Motor neuron (in vitro differentiated cells): ENCODE measurements around the gene ABRACL. TPM values are rescaled to one million over a fixed set of nuclear protein-coding genes. Genes with fewer than 3 reads are reported as not detected.
A peak's percentile ranks its signal among the peaks of the same experiment; 100 is the strongest.
"Not testable (repeated sequence)": the region's sequence is repeated elsewhere in the genome, so short reads cannot be mapped to it uniquely, and the experiment has no call there.

ENCODE experiments used
- ATAC-seq, 8 experiments: fragments of 200-7000 bp; cut with Tn5 transposase; replicated peaks in 6 of 8; 2 replicates each; pipeline ENCODE4 v1.8.0; 2021; ENCODE audit warnings: mild to moderate bottlenecking in 8 of 8, moderate library complexity in 8 of 8
- H3K27ac ChIP-seq, 2 donors: fragments of 250-450 bp; sonication (Bioruptor Pico); 2 replicates each; pipeline ENCODE4 v1.9.0; 2021; ENCODE audit warnings: antibody characterized with exemption in 2 of 2, mild to moderate bottlenecking in 2 of 2, moderate library complexity in 1 of 2
- H3K4me1 ChIP-seq, 2 donors: fragments of 250-450 bp; sonication (Bioruptor Pico); replicated peaks in 1 of 2; 2 replicates each; pipeline ENCODE4 v1.6.1; 2021; ENCODE audit warnings: antibody characterized with exemption in 2 of 2, mild to moderate bottlenecking in 2 of 2, moderate library complexity in 1 of 2
- H3K4me3 ChIP-seq, 5 donors: fragments of 250-450 bp; sonication (Bioruptor Pico); 2 replicates each; pipeline ENCODE4 v1.9.0; 2021; ENCODE audit warnings: antibody characterized with exemption in 5 of 5, mild to moderate bottlenecking in 5 of 5, moderate library complexity in 4 of 5
- WGBS, 10 experiments: fragments of 450-650 bp; shearing (Covaris generic); methylation state at CpG; one replicate each; pipeline ENCODE4 v1.0.0; 2022; 5-methylcytosine and 5-hydroxymethylcytosine counted together
- in situ Hi-C, 9 experiments: fragments of 400-800 bp; cut with MboI; loops; one replicate each; pipeline ENCODE4 v1.15.0; 2021; ENCODE audit warnings: low sequenced_read_pairs in 9 of 9, low pct_unique_long_range_greater_than_20kb in 2 of 9; ENCODE audit not compliant: unreplicated experiment in 9 of 9
- total RNA-seq, 8 experiments: library from RNA; unstranded; fragments of 300-600 nt; gene quantifications; 2 replicates each; pipeline versions ENCODE4 v1.2.3 to v1.2.4, GENCODE V29; 2022

Gene ABRACL
- total RNA-seq, 8 experiments from 2014 or later, result 13.9 to 61.3 (median 26.6) TPM

DNA sequence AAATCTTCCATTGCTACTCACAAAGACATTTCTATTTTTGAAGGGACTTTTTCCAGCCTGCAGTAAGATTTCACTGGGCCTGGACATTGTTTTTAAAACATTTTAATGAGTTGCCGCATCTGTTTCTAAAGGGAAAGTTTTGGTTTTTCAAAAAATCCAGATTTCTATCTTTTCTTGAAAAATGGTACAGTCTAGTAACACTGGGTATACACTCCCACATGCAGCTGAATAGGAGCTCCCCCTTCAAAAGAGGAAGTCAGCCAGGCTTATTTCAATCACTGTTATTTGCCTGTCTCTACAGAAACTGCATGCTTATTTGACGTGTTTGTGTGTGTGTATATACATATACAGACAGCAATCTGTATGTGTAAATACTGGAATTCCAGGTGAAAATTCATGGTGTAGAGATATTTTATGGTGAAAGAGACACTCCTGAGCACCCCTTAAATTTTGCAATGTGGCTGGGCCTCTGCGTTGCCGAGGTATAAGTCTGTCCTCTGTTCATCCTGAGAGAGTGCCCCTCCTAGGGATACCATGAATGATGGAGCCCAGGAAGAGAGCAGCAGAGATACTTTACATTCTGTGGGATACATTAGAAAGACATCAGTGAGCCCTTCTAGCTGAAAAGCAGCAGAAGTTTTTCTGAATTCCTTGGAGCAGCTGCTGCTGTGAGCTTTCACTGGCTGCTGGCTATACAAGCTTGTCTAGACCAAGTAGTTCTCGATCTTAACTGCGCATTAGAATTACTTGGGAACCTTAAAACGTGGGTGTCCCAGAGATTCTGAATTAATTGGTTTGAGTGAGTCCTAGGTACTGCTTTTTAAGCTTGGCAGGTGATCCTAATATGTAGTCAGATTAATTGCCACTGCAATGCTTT lies 12.0 kb upstream of the ABRACL start:
- ATAC-seq, result peak in 5 of 8 experiments; percentile 29 to 67 (median 52)
- H3K4me1 ChIP-seq, result peaks cover 9 to 10% of the 10 kb centered on the region in 2 donors
- no peak overlapping the region for H3K27ac ChIP-seq
- WGBS, 10 experiments, result 43 to 100% (median 58%) methylated on average over 1 to 7 of the region's 7 CpGs
- in situ Hi-C loops, result loop anchor here in 1 of 9 experiments (25.0 kb wide), 1 partner anchor 204 kb away; no protein-coding TSS in a partner anchor
- H3K4me3 ChIP-seq, result no peak overlapping the region

DNA sequence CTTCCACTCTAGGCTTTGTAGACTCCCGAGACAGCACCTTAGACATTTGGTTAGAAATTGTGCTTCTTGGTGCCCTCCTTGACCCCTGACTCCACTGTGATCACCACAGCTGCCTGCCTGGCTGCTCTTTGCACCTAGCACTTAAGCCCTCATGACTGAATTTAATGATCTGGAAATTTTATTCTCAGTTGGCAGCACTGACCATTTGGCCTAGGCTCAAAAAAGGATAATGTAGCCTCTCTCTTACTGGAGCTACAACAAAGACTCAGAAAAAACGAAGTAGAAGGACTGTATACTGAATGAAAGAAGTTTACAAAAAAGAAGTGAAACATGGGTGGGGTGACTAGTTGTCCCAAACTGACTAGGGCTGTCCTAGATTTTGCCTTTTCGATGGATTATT lies 11.3 kb upstream of the ABRACL start:
- no peak overlapping the region for H3K4me3 ChIP-seq
- 0 to 75% (median 43%) methylated on average over 1 to 3 of the region's 3 CpGs for WGBS, 10 experiments
- H3K27ac ChIP-seq, result no peak overlapping the region
- ATAC-seq, result peak in 4 of 8 experiments; percentile 19 to 26 (median 26)
- peaks cover 9 to 10% of the 10 kb centered on the region in 2 donors for H3K4me1 ChIP-seq
- in situ Hi-C loops, result loop anchor here in 1 of 9 experiments (25.0 kb wide), 1 partner anchor 205 kb away; no protein-coding TSS in a partner anchor

GRCh38 chr6:139019722-139020121 lies 8.8 kb upstream of the ABRACL start:
- H3K4me1 ChIP-seq, result peaks cover 9 to 10% of the 10 kb centered on the region in 2 donors
- 65 to 100% (median 95%) methylated on average over 1 to 2 of the region's 2 CpGs for WGBS, 10 experiments
- ATAC-seq, result no peak
- H3K4me3 ChIP-seq, result no peak overlapping the region
- in situ Hi-C loops, result loop anchor here in 1 of 9 experiments (25.0 kb wide), 1 partner anchor 207 kb away; no protein-coding TSS in a partner anchor
- H3K27ac ChIP-seq, result no peak overlapping the region

DNA sequence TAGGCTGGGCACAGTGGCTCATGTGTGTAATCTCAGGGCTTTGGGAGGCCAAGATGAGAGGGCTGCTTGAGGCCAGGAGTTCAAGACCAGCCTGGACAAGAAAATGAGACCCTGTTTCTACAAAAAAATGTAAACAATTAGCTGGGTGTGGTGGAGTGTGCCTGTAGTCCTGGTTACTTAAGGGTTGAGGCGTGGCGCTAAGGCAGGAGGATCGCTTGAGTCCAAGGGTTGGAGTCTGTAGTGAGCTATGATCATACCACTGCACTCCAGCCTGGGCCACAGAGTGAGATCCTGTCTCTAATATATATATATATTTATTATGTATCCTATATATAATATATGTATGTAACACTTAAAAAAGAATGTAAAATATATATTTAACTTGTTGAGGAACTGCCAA lies 7.9 kb upstream of the ABRACL start:
- no peak for ATAC-seq
- Histone ChIP-seq H3K27ac (no peak overlapping the region), H3K4me1 (peaks cover 9 to 10% of the 10 kb centered on the region in 2 donors), H3K4me3 (no peak overlapping the region)
- WGBS, 10 experiments, result 72 to 100% (median 84%) methylated on average over 2 to 3 of the region's 3 CpGs; no CpG with 5 or more reads in 6 of the 10 experiments
- in situ Hi-C loops, result loop anchor here in 1 of 9 experiments (25.0 kb wide), 1 partner anchor 208 kb away; no protein-coding TSS in a partner anchor

DNA sequence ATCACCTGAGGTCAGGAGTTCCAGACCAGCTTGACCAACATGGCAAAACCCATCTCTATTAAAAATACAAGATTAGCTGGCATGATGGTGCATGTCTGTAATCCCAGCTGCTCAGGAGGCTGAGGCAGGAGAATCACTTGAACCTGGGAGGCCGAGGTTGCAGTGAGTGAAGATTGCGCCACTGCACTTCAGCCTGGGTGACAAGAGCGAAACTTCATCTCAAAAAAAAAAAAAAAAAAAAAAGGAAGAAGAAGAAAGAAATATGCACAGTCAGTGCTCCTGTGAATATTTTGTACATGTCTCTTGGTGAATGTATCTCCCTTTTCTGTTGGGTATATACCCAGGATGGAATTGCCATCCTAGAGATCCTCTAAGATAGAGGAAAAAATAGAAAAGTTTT lies 3.1 kb upstream of the ABRACL start:
- WGBS, 10 experiments, result 70 to 100% (median 100%) methylated on average over 1 to 3 of the region's 3 CpGs; no CpG with 5 or more reads in 3 of the 10 experiments
- ATAC-seq, H3K27ac ChIP-seq, H3K4me3 ChIP-seq, in situ Hi-C loops: not testable (repeated sequence)
- peaks cover 2 to 11% of the 10 kb centered on the region in 2 donors for H3K4me1 ChIP-seq

DNA sequence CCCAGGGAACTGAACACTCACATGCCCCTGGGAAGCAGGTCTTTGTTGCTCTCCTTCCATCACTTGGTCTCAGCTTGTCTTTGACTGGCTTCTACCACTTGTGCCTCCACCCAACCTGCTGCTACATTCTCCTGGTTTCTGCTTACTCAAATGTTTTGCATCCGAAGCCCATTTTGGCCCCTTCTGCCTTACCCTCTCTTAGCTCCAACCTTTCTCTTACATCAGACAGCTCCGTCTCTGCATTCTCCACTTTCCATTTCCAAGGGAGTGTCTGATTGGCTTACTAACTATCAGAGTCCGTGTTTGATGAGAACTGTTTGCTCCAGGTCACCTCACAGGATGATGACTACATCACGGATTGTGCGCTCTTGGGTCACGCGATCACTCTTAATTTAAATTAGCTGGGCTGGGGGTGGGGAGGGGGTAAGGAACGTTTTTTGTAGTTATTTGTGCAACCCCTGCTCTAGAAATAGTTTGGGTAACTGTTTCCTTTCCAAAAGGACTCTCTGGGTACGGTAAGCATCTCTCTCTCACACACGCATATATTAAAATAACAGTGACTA lies 844 bp upstream of the ABRACL start:
- peak overlapping the region; percentile 55 to 87 (median 60) for H3K4me3 ChIP-seq
- ATAC-seq, result peak in 5 of 8 experiments; percentile 69 to 77 (median 75)
- H3K4me1 ChIP-seq, result peaks cover 2 to 19% of the 10 kb centered on the region in 2 donors
- whole genome bisulfite sequencing, 10 experiments, result 0 to 92% (median 17%) methylated on average over 2 to 9 of the region's 10 CpGs; no CpG with 5 or more reads in 2 of the 10 experiments
- peak overlapping the region; percentile 93 to 97 for H3K27ac ChIP-seq
- in situ Hi-C loops, result no loop called here

- in situ Hi-C loops, result no loop called here
- peak overlapping the region; percentile 55 to 87 (median 60) for H3K4me3 ChIP-seq
- ATAC-seq, result no peak
- H3K27ac ChIP-seq, result peak overlapping the region; percentile 93 to 97
- WGBS, 10 experiments, result 0 to 20% (median 3%) methylated on average over 1 to 12 of the region's 14 CpGs; no CpG with 5 or more reads in 1 of the 10 experiments
- peaks cover 2 to 19% of the 10 kb centered on the region in 2 donors for H3K4me1 ChIP-seq
Observed at GRCh38 chr6:139028215-139028657, 309 bp upstream of the ABRACL start.

- Histone ChIP-seq H3K4me1 (peaks cover 2 to 19% of the 10 kb centered on the region in 2 donors), H3K4me3 (peak overlapping the region; percentile 55 to 87 (median 60)), H3K27ac (peak overlapping the region; percentile 93 to 97)
- in situ Hi-C loops, result no loop called here
- WGBS, 10 experiments, result 0 to 77% (median 20%) methylated on average over 1 to 23 of the region's 44 CpGs; no CpG with 5 or more reads in 1 of the 10 experiments
- ATAC-seq, result peak; percentile 17 to 53 (median 27)
Observed at GRCh38 chr6:139029470-139030227, 1.1 kb downstream of the ABRACL start.

- ATAC-seq, result no peak
- Histone ChIP-seq H3K27ac (peak overlapping the region in 1 of 2 donors; percentile 97), H3K4me1 (peaks cover 2 to 19% of the 10 kb centered on the region in 2 donors), H3K4me3 (peak overlapping the region; percentile 55 to 87 (median 60))
- in situ Hi-C loops, result no loop called here
- 18 to 85% (median 39%) methylated on average over 3 to 9 of the region's 9 CpGs for WGBS, 10 experiments
Observed at GRCh38 chr6:139030228-139030963, 1.9 kb downstream of the ABRACL start.

- in situ Hi-C loops, result no loop called here
- H3K4me1 ChIP-seq, result no peaks in the 10 kb centered on the region
- H3K4me3 ChIP-seq, result no peak overlapping the region
- ATAC-seq, result peak in 3 of 8 experiments; percentile 33 to 93 (median 74)
- no peak overlapping the region for H3K27ac ChIP-seq
- WGBS, 10 experiments, result 48 to 100% (median 95%) methylated on average over 1 to 5 of the region's 5 CpGs; no CpG with 5 or more reads in 1 of the 10 experiments
Observed at GRCh38 chr6:139037490-139037889, 8.9 kb downstream of the ABRACL start.

DNA sequence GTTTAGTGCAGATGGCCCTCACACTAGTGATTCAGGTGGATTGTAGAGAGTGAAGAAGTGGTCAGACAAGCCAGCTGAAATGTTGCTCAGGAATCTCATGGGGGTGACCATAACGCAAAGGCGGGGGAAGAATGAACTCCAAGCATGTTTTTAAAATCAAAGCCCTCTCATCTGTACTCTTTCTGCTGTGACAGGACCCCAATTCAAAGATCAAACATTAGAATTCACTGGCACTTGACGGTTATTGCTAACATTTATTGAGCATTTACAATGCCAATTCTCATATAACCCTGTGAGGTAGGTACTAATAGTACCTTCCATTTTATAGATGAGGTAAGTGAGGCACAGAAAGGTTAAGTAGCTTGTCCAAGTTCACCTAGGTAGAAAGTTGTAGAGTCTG lies 15.7 kb downstream of the ABRACL start:
- Histone ChIP-seq H3K27ac (no peak overlapping the region), H3K4me1 (no peaks in the 10 kb centered on the region), H3K4me3 (no peak overlapping the region)
- in situ Hi-C loops, result no loop called here
- ATAC-seq, result no peak
- WGBS, 10 experiments, result 80 to 100% (median 100%) methylated on average over 1 to 3 of the region's 3 CpGs; no CpG with 5 or more reads in 2 of the 10 experiments

DNA sequence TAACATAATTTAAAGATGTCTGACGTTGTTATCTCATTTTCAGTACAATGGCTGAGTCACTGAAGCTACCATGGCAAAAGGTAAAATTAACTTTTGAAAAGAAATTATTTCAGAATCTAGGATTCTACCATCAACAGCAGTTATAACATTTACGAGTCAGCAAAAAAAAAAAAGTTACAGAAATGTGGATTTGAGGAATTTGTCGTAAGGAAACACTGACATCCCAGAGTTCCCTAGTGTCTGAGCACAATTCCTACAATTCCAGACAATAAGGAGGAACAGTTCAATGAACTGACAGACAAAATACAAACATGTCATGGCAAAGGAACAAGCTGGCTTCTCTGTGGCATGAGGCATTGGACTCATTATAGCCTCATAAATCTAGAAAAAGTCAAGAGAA lies 19.1 kb downstream of the ABRACL start:
- 33 to 100% (median 89%) methylated on average over 1 to 3 of the region's 3 CpGs for WGBS, 10 experiments
- ATAC-seq, result no peak
- in situ Hi-C loops, result no loop called here
- Histone ChIP-seq H3K4me3 (no peak overlapping the region), H3K27ac (no peak overlapping the region), H3K4me1 (no peaks in the 10 kb centered on the region)
